Lower lobe of right lung (tissue), 2 donors: ENCODE results near the gene PSD4. TPM values are rescaled to one million over a fixed set of nuclear protein-coding genes. Genes with fewer than 3 reads are reported as not detected.
A peak's percentile ranks its signal among the peaks of the same experiment; 100 is the strongest.

Source experiments
- ATAC-seq, 2 donors: fragments of 200-7000 bp; cut with Tn5 transposase; one replicate each; pipeline ENCODE4 v1.9.1; 2020 to 2022; ENCODE audit warnings: mild to moderate bottlenecking in 2 of 2, moderate library complexity in 2 of 2
- DNase-seq: peaks from one replicate; pipeline ENCODE4 v3.0.0-alpha.2; 2020
- H3K27ac ChIP-seq: fragments of 200-600 bp; one replicate; pipeline ENCODE4 v1.8.0; 2022
- H3K27me3 ChIP-seq: fragments of 200-600 bp; one replicate; pipeline ENCODE4 v1.8.0; 2022; ENCODE audit warnings: low read depth
- H3K36me3 ChIP-seq: fragments of 200-600 bp; one replicate; pipeline ENCODE4 v1.8.0; 2022; ENCODE audit warnings: mild to moderate bottlenecking
- H3K4me1 ChIP-seq: fragments of 200-600 bp; one replicate; pipeline ENCODE4 v1.8.0; 2022
- H3K4me3 ChIP-seq: fragments of 200-600 bp; one replicate; pipeline ENCODE4 v1.8.0; 2022; ENCODE audit warnings: mild to moderate bottlenecking
- H3K9me3 ChIP-seq: fragments of 200-600 bp; one replicate; pipeline ENCODE4 v1.8.0; 2022
- CTCF ChIP-seq: fragments of 200-600 bp; IDR thresholded peaks from one replicate; pipeline ENCODE4 v1.8.0; 2022; ENCODE audit warnings: antibody characterized with exemption, mild to moderate bottlenecking
- intact Hi-C: fragments of 100-400 bp; cut with DNase I; formaldehyde crosslinking; loops from one replicate; pipeline ENCODE4 v1.11.0; 2022
- total RNA-seq: library from RNA; stranded (reverse); fragmentation: NEBNext Ultra II Directional; extraction: Animal tissue kit (Norgen Biotek cat#: 25700); gene quantifications from one replicate; pipeline ENCODE4 v1.2.1, GENCODE V29; 2021
- donor health status: DM: no; HTN: yes; CAD: no; lungs with severe emphysema.

Gene PSD4
- total RNA-seq, 1 donor from 2014 or later = 43.2 TPM

GRCh38 chr2:113212245-113213060 is 38.7 kb downstream of the PSD4 start:
- no peaks in the 10 kb centered on the region for H3K9me3 ChIP-seq
- peaks cover 34% of the 10 kb centered on the region for H3K4me1 ChIP-seq
- H3K36me3 ChIP-seq = no peaks in the 10 kb centered on the region
- H3K4me3 ChIP-seq = no peak overlapping the region
- H3K27me3 ChIP-seq = no peaks in the 10 kb centered on the region
- intact Hi-C loops = no loop called here
- peak overlapping the region; percentile 60 for H3K27ac ChIP-seq
- TF ChIP-seq CTCF = no peak
- DNase-seq = no peak
- ATAC-seq = peak; percentile 40 to 51

GRCh38 chr2:113213061-113213930 is 39.5 kb downstream of the PSD4 start:
- Histone ChIP-seq H3K9me3 (no peaks in the 10 kb centered on the region), H3K27me3 (no peaks in the 10 kb centered on the region), H3K27ac (peak overlapping the region; percentile 36), H3K4me1 (peaks cover 42% of the 10 kb centered on the region), H3K4me3 (no peak overlapping the region), H3K36me3 (no peaks in the 10 kb centered on the region)
- DNase-seq (no peak), ATAC-seq (no peak)
- TF ChIP-seq CTCF = no peak
- intact Hi-C loops = no loop called here

- Histone ChIP-seq H3K4me3 (no peak overlapping the region), H3K27me3 (no peaks in the 10 kb centered on the region), H3K4me1 (peaks cover 51% of the 10 kb centered on the region), H3K27ac (no peak overlapping the region), H3K9me3 (no peaks in the 10 kb centered on the region), H3K36me3 (no peaks in the 10 kb centered on the region)
- DNase-seq (no peak), ATAC-seq (no peak)
- no peak for TF ChIP-seq CTCF
- intact Hi-C loops = no loop called here
Measured at GRCh38 chr2:113214141-113214540, 40.4 kb downstream of the PSD4 start.

GRCh38 chr2:113215056-113215455 is 41.3 kb downstream of the PSD4 start:
- DNase-seq (no peak), ATAC-seq (no peak)
- no peaks in the 10 kb centered on the region for H3K36me3 ChIP-seq
- no peaks in the 10 kb centered on the region for H3K9me3 ChIP-seq
- intact Hi-C loops = no loop called here
- no peak overlapping the region for H3K4me3 ChIP-seq
- TF ChIP-seq CTCF = no peak
- no peaks in the 10 kb centered on the region for H3K27me3 ChIP-seq
- H3K4me1 ChIP-seq = peaks cover 60% of the 10 kb centered on the region
- no peak overlapping the region for H3K27ac ChIP-seq

GRCh38 chr2:113216321-113216720 is 42.5 kb downstream of the PSD4 start:
- DNase-seq (no peak), ATAC-seq (no peak)
- Histone ChIP-seq H3K27ac (peak overlapping the region; percentile 76), H3K27me3 (no peaks in the 10 kb centered on the region), H3K9me3 (no peaks in the 10 kb centered on the region), H3K4me1 (peaks cover 58% of the 10 kb centered on the region), H3K4me3 (no peak overlapping the region), H3K36me3 (no peaks in the 10 kb centered on the region)
- TF ChIP-seq CTCF = no peak
- intact Hi-C loops = no loop called here
